ENCODE data around the gene JUNB.
A peak's percentile ranks its signal among the peaks of the same experiment; 100 is the strongest.

DNA sequence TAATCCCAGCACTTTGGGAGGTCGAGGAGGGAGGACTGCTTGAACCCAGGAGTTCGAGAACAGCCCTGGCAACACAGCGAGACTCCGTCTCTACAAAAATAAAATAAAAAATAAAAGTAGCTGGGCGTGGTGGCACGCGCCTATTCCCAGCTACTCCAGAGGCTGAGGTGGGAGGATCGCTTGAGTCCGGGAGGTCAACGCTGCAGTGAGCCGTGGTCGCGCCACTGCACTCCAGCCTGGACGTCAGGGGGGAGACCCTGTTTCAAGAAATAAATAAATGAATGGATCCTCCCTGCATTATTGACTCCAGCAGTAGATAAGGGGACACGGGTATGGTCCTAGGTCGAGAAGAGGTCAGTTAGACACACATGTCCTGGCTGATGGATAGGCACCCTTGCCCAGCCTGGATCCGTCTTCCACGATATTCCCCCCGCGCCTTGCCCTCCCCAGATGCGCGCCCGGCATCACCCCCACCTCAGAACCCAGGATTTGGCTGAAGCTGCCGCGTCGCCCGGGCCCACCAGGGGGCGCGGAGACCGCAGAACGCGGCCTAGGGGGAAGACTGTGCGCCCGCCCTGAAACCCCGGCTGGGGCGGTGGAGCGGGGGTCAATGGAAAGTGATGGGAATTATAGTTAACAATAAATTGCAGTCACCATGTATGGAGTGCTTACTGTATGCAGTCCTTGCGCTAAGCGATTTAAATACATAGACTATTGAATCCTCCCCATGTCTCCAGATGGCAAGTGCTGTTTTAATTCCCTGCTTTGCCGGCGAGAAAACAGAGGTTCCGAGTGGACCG is 13.9 kb upstream of the JUNB start:
- TF ChIP-seq ZFP3 (CRISPR knock-in tag; IDR thresholded peaks at IDR 0.05) (no peak), ARNTL (CRISPR knock-in tag; IDR thresholded peaks at IDR 0.05; ENCODE audit: borderline replicate concordance, low read depth) (no peak), BACH2 (CRISPR knock-in tag; IDR thresholded peaks at IDR 0.05; ENCODE audit: borderline replicate concordance) (no peak), PPARA (CRISPR knock-in tag; IDR thresholded peaks at IDR 0.05; ENCODE audit: borderline replicate concordance) (no peak)
- TF ChIP-seq, protein P1, sequence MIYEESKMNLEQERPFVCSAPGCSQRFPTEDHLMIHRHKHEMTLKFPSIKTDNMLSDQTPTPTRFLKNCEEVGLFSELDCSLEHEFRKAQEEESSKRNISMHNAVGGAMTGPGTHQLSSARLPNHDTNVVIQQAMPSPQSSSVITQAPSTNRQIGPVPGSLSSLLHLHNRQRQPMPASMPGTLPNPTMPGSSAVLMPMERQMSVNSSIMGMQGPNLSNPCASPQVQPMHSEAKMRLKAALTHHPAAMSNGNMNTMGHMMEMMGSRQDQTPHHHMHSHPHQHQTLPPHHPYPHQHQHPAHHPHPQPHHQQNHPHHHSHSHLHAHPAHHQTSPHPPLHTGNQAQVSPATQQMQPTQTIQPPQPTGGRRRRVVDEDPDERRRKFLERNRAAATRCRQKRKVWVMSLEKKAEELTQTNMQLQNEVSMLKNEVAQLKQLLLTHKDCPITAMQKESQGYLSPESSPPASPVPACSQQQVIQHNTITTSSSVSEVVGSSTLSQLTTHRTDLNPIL (CRISPR knock-in tag; IDR thresholded peaks at IDR 0.05; ENCODE audit: low read depth) = no peak
- TF ChIP-seq, protein P2, sequence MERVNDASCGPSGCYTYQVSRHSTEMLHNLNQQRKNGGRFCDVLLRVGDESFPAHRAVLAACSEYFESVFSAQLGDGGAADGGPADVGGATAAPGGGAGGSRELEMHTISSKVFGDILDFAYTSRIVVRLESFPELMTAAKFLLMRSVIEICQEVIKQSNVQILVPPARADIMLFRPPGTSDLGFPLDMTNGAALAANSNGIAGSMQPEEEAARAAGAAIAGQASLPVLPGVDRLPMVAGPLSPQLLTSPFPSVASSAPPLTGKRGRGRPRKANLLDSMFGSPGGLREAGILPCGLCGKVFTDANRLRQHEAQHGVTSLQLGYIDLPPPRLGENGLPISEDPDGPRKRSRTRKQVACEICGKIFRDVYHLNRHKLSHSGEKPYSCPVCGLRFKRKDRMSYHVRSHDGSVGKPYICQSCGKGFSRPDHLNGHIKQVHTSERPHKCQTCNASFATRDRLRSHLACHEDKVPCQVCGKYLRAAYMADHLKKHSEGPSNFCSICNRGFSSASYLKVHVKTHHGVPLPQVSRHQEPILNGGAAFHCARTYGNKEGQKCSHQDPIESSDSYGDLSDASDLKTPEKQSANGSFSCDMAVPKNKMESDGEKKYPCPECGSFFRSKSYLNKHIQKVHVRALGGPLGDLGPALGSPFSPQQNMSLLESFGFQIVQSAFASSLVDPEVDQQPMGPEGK (CRISPR knock-in tag; IDR thresholded peaks at IDR 0.05; ENCODE audit: borderline replicate concordance) = peak; percentile 94; the same call in 1 of the 2 replicates
